HG02938 (cell line): ENCODE results near the gene GSE1.

ENCODE experiments used
- ATAC-seq: cut with Tn5 transposase; IDR thresholded peaks from one replicate; pipeline ENCODE4 v1.9.1; 2021; ENCODE audit warnings: mild to moderate bottlenecking, moderate library complexity; ENCODE audit not compliant: unreplicated experiment

GSE1 gene

GRCh38 chr16:85695196-85696128 is 82.3 kb downstream of the GSE1 start:
- no peak for ATAC-seq

GRCh38 chr16:85696781-85697180 is 83.7 kb downstream of the GSE1 start:
- ATAC-seq: no peak

- no peak for ATAC-seq
Measured at GRCh38 chr16:85697431-85697830, 84.3 kb downstream of the GSE1 start.

GRCh38 chr16:85698459-85698891 is 85.4 kb downstream of the GSE1 start:
- no peak for ATAC-seq

- ATAC-seq: no peak
Measured at GRCh38 chr16:85698935-85699558, 85.9 kb downstream of the GSE1 start.

- no peak for ATAC-seq
Measured at GRCh38 chr16:85699628-85700027, 86.5 kb downstream of the GSE1 start.

- no peak for ATAC-seq
Measured at GRCh38 chr16:85704011-85704410, 90.9 kb downstream of the GSE1 start.

- no peak for ATAC-seq
Measured at GRCh38 chr16:85704900-85705846, 92.1 kb downstream of the GSE1 start.

- no peak for ATAC-seq
Measured at GRCh38 chr16:85706449-85707034, 93.4 kb downstream of the GSE1 start.

- no peak for ATAC-seq
Measured at GRCh38 chr16:85707528-85708095, 94.5 kb downstream of the GSE1 start.

- ATAC-seq: no peak
Measured at GRCh38 chr16:85708338-85708737, 95.2 kb downstream of the GSE1 start.

- ATAC-seq: no peak
Measured at GRCh38 chr16:85709766-85710585, 96.9 kb downstream of the GSE1 start.

GRCh38 chr16:85710732-85711131 is 97.6 kb downstream of the GSE1 start:
- ATAC-seq: no peak

GRCh38 chr16:85711982-85712587 is 99.0 kb downstream of the GSE1 start:
- no peak for ATAC-seq

- ATAC-seq: no peak
Measured at GRCh38 chr16:85712801-85713200, 99.7 kb downstream of the GSE1 start.

- no peak for ATAC-seq
Measured at GRCh38 chr16:85715169-85716021, 102.3 kb downstream of the GSE1 start.

- no peak for ATAC-seq
Measured at GRCh38 chr16:85716022-85716679, 103.0 kb downstream of the GSE1 start.

GRCh38 chr16:85716680-85717038 is 103.5 kb downstream of the GSE1 start:
- no peak for ATAC-seq
